Spleen (tissue), 7 donors: ENCODE data around the gene FEN1.

Experiments
- CTCF ChIP-seq, 11 experiments: fragments of 200-600 bp in 7 of 11; fragments of 450-650 bp in 4 of 11; sonication (generic) in 4 of 11; IDR thresholded peaks in 8 of 11; conservative IDR thresholded peaks in 3 of 11; 1 replicate in 7 of 11; 2 replicates in 4 of 11; pipeline versions ENCODE4 v1.4.0 to v1.8.0; 2016 to 2021; ENCODE audit warnings: antibody characterized with exemption in 11 of 11, inconsistent platforms in 4 of 11, mild to moderate bottlenecking in 1 of 11
- POLR2A ChIP-seq, 3 donors: fragments of 450-650 bp; IDR thresholded peaks; one replicate each; pipeline ENCODE4 v1.5.1; 2017; ENCODE audit warnings: antibody characterized with exemption in 3 of 3, mild to moderate bottlenecking in 1 of 3
- POLR2AphosphoS5 ChIP-seq, 3 donors: sonication (generic); formaldehyde crosslinking; IDR thresholded peaks; one replicate each; pipeline ENCODE4 v1.5.1; 2017; ENCODE audit warnings: antibody characterized with exemption in 3 of 3
- donor health status: DM: no; HTN: no; CAD: no; lungs with moderate emphysema.
- donor health status: DM: no; HTN: no; CAD: no.
- donor health status: DM: no; HTN: no; CAD: no.

GRCh38 chr11:61828629-61829407 is 36.1 kb downstream of the FEN1 start:
- TF ChIP-seq POLR2AphosphoS5 (IDR thresholded peaks at IDR 0.05) (peak in 2 of 3 donors; percentile 8 to 42), CTCF (IDR thresholded peaks at IDR 0.05 in 8 of 11, conservative IDR thresholded peaks at IDR 0.05 in 3 of 11) (peak in 6 of 11 experiments; percentile 17 to 68 (median 46)), POLR2A (IDR thresholded peaks at IDR 0.05) (no peak)
